Parathyroid adenoma (tissue), 2 donors: ENCODE measurements around the gene RAB40C.

Source experiments
- H2AFZ ChIP-seq: fragments of 300-600 bp; sonication (generic); one replicate; pipeline ENCODE4 v1.7.0; 2017; ENCODE audit warnings: antibody characterized with exemption, mild to moderate bottlenecking
- H3K27ac ChIP-seq: fragments of 300-600 bp; sonication (generic); one replicate; pipeline ENCODE4 v1.7.0; 2017
- H3K27me3 ChIP-seq: fragments of 300-600 bp; sonication (generic); one replicate; pipeline ENCODE4 v1.7.0; 2017; ENCODE audit warnings: low read length; ENCODE audit not compliant: control insufficient read depth, insufficient read depth
- H3K36me3 ChIP-seq: fragments of 300-600 bp; sonication (generic); one replicate; pipeline ENCODE4 v1.7.0; 2017; ENCODE audit warnings: low read length; ENCODE audit not compliant: control insufficient read depth, insufficient read depth
- H3K4me1 ChIP-seq: fragments of 300-600 bp; sonication (generic); one replicate; pipeline ENCODE4 v1.7.0; 2017; ENCODE audit warnings: control low read depth
- H3K4me2 ChIP-seq: fragments of 300-600 bp; sonication (generic); one replicate; pipeline ENCODE4 v1.7.0; 2017; ENCODE audit warnings: low read length
- H3K4me3 ChIP-seq: fragments of 300-600 bp; sonication (generic); one replicate; pipeline ENCODE4 v1.7.0; 2017; ENCODE audit warnings: low read depth, low read length
- H3K79me2 ChIP-seq: fragments of 300-600 bp; sonication (generic); one replicate; pipeline ENCODE4 v1.7.0; 2017; ENCODE audit warnings: control low read depth
- H3K9ac ChIP-seq: fragments of 300-600 bp; sonication (generic); one replicate; pipeline ENCODE4 v1.7.0; 2017; ENCODE audit warnings: mild to moderate bottlenecking
- H3K9me3 ChIP-seq: fragments of 300-600 bp; sonication (generic); one replicate; pipeline ENCODE4 v1.7.0; 2017; ENCODE audit warnings: low read length; ENCODE audit not compliant: control insufficient read depth
- TF ChIP-seq, protein P1 (sequence below): fragments of 300-600 bp; sonication (generic); IDR thresholded peaks from one replicate; pipeline ENCODE4 v1.7.0; 2017; ENCODE audit warnings: antibody characterized with exemption, mild to moderate bottlenecking
- donor health status: primary hyperparathyroidism.

The RAB40C gene

DNA sequence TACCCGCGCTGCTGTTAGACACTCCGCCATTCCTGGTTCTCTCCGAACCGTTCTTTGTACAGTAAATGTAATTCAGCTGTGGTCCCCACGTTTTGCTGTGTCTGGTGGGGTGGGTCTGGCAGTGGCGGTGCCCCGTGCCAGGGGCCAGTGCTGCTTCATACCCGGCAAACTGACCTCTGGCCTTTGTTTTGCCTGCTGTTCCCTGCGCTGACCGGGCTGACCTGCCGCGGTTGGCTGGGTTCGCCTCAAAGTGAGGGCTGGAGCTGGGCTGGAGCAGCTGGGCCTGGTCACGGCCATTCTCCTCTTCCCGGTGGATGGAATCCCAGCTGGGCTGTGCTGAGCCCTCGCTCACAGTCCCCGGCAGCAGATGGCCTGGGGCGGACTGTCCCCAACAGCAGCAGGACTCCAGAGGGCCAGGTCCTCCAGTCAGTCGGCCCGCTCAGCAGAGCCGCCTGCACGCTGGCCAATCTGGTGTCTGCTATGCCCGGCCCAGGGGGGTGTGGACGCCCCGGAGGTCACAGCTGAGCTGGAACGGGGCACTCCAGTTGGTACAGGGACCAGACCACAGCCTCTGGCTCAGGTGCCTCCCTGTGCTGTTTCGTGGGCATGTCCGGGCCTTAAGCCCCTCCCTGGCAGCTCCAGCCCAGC is 39.4 kb downstream of the RAB40C start:
- Histone ChIP-seq H3K4me2 (no peak overlapping the region), H3K9me3 (no peaks in the 10 kb centered on the region), H3K9ac (no peak overlapping the region), H3K27me3 (no peaks in the 10 kb centered on the region), H3K4me1 (no peaks in the 10 kb centered on the region), H3K36me3 (no peaks in the 10 kb centered on the region), H2AFZ (no peak overlapping the region), H3K4me3 (no peak overlapping the region), H3K27ac (no peak overlapping the region), H3K79me2 (no peaks in the 10 kb centered on the region)
- TF ChIP-seq, protein P1, sequence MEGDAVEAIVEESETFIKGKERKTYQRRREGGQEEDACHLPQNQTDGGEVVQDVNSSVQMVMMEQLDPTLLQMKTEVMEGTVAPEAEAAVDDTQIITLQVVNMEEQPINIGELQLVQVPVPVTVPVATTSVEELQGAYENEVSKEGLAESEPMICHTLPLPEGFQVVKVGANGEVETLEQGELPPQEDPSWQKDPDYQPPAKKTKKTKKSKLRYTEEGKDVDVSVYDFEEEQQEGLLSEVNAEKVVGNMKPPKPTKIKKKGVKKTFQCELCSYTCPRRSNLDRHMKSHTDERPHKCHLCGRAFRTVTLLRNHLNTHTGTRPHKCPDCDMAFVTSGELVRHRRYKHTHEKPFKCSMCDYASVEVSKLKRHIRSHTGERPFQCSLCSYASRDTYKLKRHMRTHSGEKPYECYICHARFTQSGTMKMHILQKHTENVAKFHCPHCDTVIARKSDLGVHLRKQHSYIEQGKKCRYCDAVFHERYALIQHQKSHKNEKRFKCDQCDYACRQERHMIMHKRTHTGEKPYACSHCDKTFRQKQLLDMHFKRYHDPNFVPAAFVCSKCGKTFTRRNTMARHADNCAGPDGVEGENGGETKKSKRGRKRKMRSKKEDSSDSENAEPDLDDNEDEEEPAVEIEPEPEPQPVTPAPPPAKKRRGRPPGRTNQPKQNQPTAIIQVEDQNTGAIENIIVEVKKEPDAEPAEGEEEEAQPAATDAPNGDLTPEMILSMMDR = no peak

DNA sequence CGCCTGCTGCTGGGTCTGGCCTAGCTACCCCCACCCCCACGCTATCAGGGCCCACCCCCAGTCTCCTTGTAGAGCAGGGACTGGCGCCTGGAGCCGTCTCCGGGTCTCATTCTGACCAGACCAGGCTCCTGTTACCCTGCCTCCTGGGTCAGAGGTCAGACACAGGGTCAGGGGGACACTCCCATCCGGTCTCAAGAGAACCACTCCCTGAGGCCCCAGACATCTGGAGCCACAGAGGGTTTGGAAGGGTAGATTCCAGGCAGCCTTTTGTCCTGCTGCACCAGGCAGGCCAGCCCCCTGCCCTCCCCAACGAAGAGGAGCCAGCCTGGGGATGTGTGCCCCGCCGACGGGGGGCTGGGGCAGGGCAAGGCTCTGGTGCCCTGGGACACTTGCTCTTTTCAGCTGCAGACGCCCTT is 40.0 kb downstream of the RAB40C start:
- H3K79me2 ChIP-seq = no peaks in the 10 kb centered on the region
- H3K4me1 ChIP-seq = no peaks in the 10 kb centered on the region
- TF ChIP-seq, protein P1 = no peak
- H3K9ac ChIP-seq = no peak overlapping the region
- H3K4me3 ChIP-seq = no peak overlapping the region
- no peaks in the 10 kb centered on the region for H3K36me3 ChIP-seq
- H3K4me2 ChIP-seq = no peak overlapping the region
- no peak overlapping the region for H3K27ac ChIP-seq
- H3K27me3 ChIP-seq = no peaks in the 10 kb centered on the region
- no peak overlapping the region for H2AFZ ChIP-seq
- H3K9me3 ChIP-seq = no peaks in the 10 kb centered on the region

DNA sequence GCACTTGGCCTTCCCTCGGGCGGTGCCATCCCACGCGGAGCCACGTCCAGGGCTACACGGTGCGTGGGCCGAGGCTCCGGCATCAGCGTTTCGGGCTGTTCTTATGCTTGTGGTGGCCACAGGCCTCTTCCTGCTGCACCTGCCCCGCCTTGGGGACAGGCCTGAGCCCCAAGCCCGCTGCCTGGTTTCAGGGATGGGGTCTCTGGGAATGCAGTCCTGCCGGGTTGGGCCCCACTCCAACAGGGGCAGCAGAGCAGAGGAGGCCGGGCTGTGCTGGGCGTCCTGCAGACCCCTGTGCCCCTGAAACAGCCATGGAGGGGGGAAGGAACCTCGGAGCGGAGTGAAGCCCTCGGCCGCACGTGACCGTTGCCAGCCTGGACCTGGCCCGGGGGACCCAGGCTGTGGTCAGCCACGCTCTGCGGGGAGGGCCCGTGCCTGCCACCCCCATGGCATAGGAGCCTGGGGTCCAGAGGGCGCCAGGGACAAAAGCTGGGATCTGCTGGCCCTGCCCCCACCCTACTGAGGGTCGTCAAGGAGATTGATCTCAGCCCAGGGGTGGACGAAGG is 40.5 kb downstream of the RAB40C start:
- Histone ChIP-seq H3K36me3 (no peaks in the 10 kb centered on the region), H3K4me3 (no peak overlapping the region), H3K4me1 (no peaks in the 10 kb centered on the region), H3K79me2 (no peaks in the 10 kb centered on the region), H2AFZ (no peak overlapping the region), H3K9me3 (no peaks in the 10 kb centered on the region), H3K27me3 (no peaks in the 10 kb centered on the region), H3K4me2 (no peak overlapping the region), H3K9ac (no peak overlapping the region), H3K27ac (no peak overlapping the region)
- TF ChIP-seq, protein P1 = no peak

DNA sequence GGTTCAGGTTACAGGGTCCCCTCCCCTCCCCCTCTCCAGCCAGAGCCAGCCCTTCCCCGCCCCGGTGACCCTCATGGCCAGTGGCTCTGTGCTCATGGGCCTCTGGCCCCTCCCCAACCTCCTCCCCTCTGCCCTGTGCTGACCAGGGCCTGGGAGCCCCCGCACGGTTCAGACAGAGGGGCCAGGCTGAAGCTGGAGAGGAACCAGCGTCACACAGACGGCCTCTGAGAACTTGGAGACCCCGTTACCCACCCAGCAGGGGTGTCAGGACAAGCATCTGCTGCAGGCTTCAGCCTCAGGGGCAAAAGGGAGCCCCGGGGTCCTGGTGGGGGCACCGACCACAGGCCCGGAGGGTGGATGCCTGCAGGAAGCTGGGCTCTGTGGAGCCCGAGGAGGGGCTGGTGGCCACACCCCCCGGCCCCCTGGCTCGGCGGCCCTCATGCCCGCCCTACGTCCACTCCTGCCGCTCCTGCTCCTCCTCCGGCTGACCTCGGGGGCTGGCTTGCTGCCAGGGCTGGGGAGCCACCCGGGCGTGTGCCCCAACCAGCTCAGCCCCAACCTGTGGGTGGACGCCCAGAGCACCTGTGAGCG is 41.0 kb downstream of the RAB40C start, which contains the start of gene WFIKKN1:
WFIKKN1 (plus strand) TSS at position 171 of the 591 bp plus-strand sequence; CDS start at position 440, 269 bp downstream.
- Histone ChIP-seq H3K36me3 (no peaks in the 10 kb centered on the region), H3K4me3 (no peak within 1 kb of the TSS), H2AFZ (no peak within 1 kb of the TSS), H3K9me3 (no peaks in the 10 kb centered on the region), H3K79me2 (no peaks in the 10 kb centered on the region), H3K9ac (no peak within 1 kb of the TSS), H3K4me1 (no peaks in the 10 kb centered on the region), H3K27me3 (no peaks in the 10 kb centered on the region), H3K4me2 (no peak within 1 kb of the TSS), H3K27ac (no peak within 1 kb of the TSS)
- TF ChIP-seq, protein P1 = no peak
